A549 (cell line): Measurements from ENCODE around the gene PELI2. TPM values are rescaled to one million over a fixed set of nuclear protein-coding genes. Genes with fewer than 3 reads are reported as not detected.

Experiments used
- ATAC-seq, 2 experiments: fragments of 200-7000 bp in 1 of 2; fragments of >200 bp in 1 of 2; cut with Nextera tagmentation in 1 of 2; cut with Tn5 transposase in 1 of 2; 3 replicates each; pipeline versions ENCODE4 v1.8.0 to v1.9.1; 2018 to 2020; ENCODE audit warnings: mild to moderate bottlenecking in 1 of 2, moderate library complexity in 1 of 2
- CTCF ChIA-PET: fragments of 300-600 bp; sonication (Branson Sonifier 250); formaldehyde crosslinking; extraction: SDS; loops from one replicate; lab custom pipeline; 2021; ENCODE audit warnings: antibody characterized with exemption, inconsistent platforms; lab: Yijun Ruan, JAX
- POLR2A ChIA-PET: fragments of 350-600 bp; formaldehyde crosslinking; extraction: SDS; loops from one replicate; lab custom pipeline; 2021; ENCODE audit warnings: antibody characterized with exemption, inconsistent platforms; lab: Yijun Ruan, JAX
- DNase-seq, 2 experiments: peaks; one replicate each; pipeline versions ENCODE4 v3.0.0 to v3.0.0-alpha.2; 2011 to 2016; ENCODE audit warnings: low read depth in 1 of 2, low spot score in 1 of 2
- FAIRE-seq: peaks from 2 replicates; lab custom pipeline; 2011; peaks lifted over from hg19 to GRCh38; lab: Jason Lieb, UNC
- H3K27ac ChIP-seq, 2 experiments: fragments of >200 bp; sonication (Bioruptor Twin); formaldehyde crosslinking; 3 replicates each; pipeline ENCODE4 v1.5.1; 2016 to 2017
- H3K4me1 ChIP-seq: fragments of >200 bp; sonication (Bioruptor Twin); formaldehyde crosslinking; 3 replicates; pipeline ENCODE4 v1.6.1; 2016
- H3K4me2 ChIP-seq: fragments of >200 bp; sonication (Bioruptor Twin); formaldehyde crosslinking; 3 replicates; pipeline ENCODE4 v1.6.1; 2016
- H3K4me3 ChIP-seq: fragments of >200 bp; sonication (Bioruptor Twin); formaldehyde crosslinking; 3 replicates; pipeline ENCODE4 v1.5.1; 2016
- H3K9me3 ChIP-seq: fragments of >200 bp; sonication (Bioruptor Twin); formaldehyde crosslinking; 3 replicates; pipeline ENCODE4 v1.6.1; 2016
- BHLHE40 ChIP-seq: IDR thresholded peaks from 2 replicates; pipeline ENCODE4 v1.6.1; 2012; ENCODE audit warnings: low read depth, low read length, inconsistent platforms
- CHD2 ChIP-seq: fragments of 150-350 bp; IDR thresholded peaks from 2 replicates; pipeline ENCODE4 v1.6.1; 2014; ENCODE audit warnings: low read length; ENCODE audit not compliant: partially characterized antibody
- CTCF ChIP-seq: fragments of >200 bp; sonication (Bioruptor Twin); formaldehyde crosslinking; IDR thresholded peaks from 3 replicates; pipeline ENCODE4 v1.5.1; 2016
- EHMT2 ChIP-seq: fragments of 200-600 bp; sonication (generic); IDR thresholded peaks from 2 replicates; pipeline ENCODE4 v1.6.1; 2016; ENCODE audit warnings: antibody characterized with exemption, low read depth, mild to moderate bottlenecking, moderate library complexity
- FOSB ChIP-seq: fragments of 250-450 bp; sonication (Bioruptor Pico); IDR thresholded peaks from 2 replicates; pipeline ENCODE4 v1.5.0; 2020; ENCODE audit warnings: mild to moderate bottlenecking, moderate library complexity
- HMGXB4 ChIP-seq: fragments of 250-450 bp; sonication (Bioruptor Pico); IDR thresholded peaks from 2 replicates; pipeline ENCODE4 v1.5.0; 2021; ENCODE audit warnings: mild to moderate bottlenecking, moderate library complexity, borderline replicate concordance
- HOXA7 ChIP-seq: fragments of 250-450 bp; sonication (Bioruptor Pico); IDR thresholded peaks from 2 replicates; pipeline ENCODE4 v1.5.0; 2020; ENCODE audit warnings: mild to moderate bottlenecking, moderate library complexity
- MYC ChIP-seq: IDR thresholded peaks from 2 replicates; pipeline ENCODE4 v1.6.1; 2012; ENCODE audit warnings: mild to moderate bottlenecking, inconsistent platforms, low read length, improper control_type of control experiment, borderline replicate concordance
- POLR2A ChIP-seq: IDR thresholded peaks from 2 replicates; pipeline ENCODE4 v1.6.1; 2012; ENCODE audit warnings: mild to moderate bottlenecking, low read length
- RCOR1 ChIP-seq: fragments of 150-350 bp; IDR thresholded peaks from 2 replicates; pipeline ENCODE4 v1.6.1; 2014; ENCODE audit warnings: antibody characterized with exemption, low read length, low read depth
- USF2 ChIP-seq: fragments of 450-650 bp; IDR thresholded peaks from 2 replicates; pipeline ENCODE4 v1.6.1; 2014; ENCODE audit warnings: antibody characterized with exemption
- ZC3H11A ChIP-seq: fragments of 450-650 bp; IDR thresholded peaks from 2 replicates; pipeline ENCODE4 v1.6.1; 2014; ENCODE audit warnings: antibody characterized with exemption, mild to moderate bottlenecking
- WGBS: methylation state at CpG from one replicate; pipeline ENCODE4 v1.1.6; 2017; ENCODE audit errors: missing lambda C conversion rate; 5-methylcytosine and 5-hydroxymethylcytosine counted together
- polyA plus RNA-seq, 4 experiments: library from polyadenylated mRNA; depleted of rRNA in 3 of 4; stranded (reverse); fragments of >200 nt; fragmentation: RNase III in 1 of 4; extraction: RNeasy Plus Mini Kit Qiagen cat#74134 plus additional on column Dnase treatment in 1 of 4; gene quantifications; 2 replicates in 3 of 4; 3 replicates in 1 of 4; pipeline ENCODE4 v1.2.3, GENCODE V29; 2011 to 2017
- TF ChIP-seq, protein P1 (sequence below): fragments of 200-600 bp; sonication (generic); IDR thresholded peaks from 2 replicates; pipeline ENCODE4 v1.6.1; 2016; ENCODE audit warnings: antibody characterized with exemption, mild to moderate bottlenecking, moderate library complexity

The PELI2 gene
- polyA plus RNA-seq, 2 of the 4 experiments (the other 2 are of a cell fraction) = 0.93 to 7.2 TPM

DNA sequence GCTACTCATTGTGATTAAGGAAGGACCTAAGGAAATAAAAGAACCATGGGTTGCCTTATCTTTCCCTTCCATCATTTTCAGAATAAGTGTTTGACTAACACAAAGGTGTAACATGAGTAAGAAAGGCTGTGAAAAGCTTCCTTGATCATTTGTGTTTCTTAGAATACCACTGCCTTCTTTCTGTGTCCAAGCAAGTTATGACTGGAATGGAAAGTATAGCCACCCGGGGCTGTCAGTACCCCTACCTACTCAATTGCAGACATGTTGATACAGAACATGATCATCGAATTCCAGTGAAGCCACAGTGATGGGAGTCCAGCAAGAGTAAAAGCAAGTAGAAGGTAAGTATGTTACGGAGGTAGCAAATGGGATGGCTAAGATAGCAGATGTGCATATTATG lies 209.8 kb downstream of the PELI2 start:
- 59% methylated on average over 3 of the region's 3 CpGs for WGBS
- no peak for ATAC-seq
- POLR2A ChIA-PET = no interaction called here

More for the DNA sequence above, 209.8 kb downstream of the PELI2 start:
- Histone ChIP-seq H3K27ac (no peak overlapping the region), H3K4me1 (peaks cover under 1% of the 10 kb centered on the region; the same call in 1 of the 3 replicates), H3K4me2 (no peak overlapping the region), H3K9me3 (no peaks in the 10 kb centered on the region), H3K4me3 (no peak overlapping the region)
- CTCF ChIA-PET = interaction anchor here (3.6 kb wide), 1 partner anchor 12 kb away, joined by 14 read pairs; no protein-coding TSS in a partner anchor
- FAIRE-seq (no peak), DNase-seq (no peak)
- TF ChIP-seq POLR2A (no peak), BHLHE40 (no peak), HOXA7 (CRISPR knock-in tag) (no peak), EHMT2 (no peak), RCOR1 (no peak), USF2 (no peak), MYC (no peak), FOSB (CRISPR knock-in tag) (no peak), CHD2 (no peak), CTCF (no peak), HMGXB4 (CRISPR knock-in tag) (no peak), ZC3H11A (no peak)
- TF ChIP-seq, protein P1, sequence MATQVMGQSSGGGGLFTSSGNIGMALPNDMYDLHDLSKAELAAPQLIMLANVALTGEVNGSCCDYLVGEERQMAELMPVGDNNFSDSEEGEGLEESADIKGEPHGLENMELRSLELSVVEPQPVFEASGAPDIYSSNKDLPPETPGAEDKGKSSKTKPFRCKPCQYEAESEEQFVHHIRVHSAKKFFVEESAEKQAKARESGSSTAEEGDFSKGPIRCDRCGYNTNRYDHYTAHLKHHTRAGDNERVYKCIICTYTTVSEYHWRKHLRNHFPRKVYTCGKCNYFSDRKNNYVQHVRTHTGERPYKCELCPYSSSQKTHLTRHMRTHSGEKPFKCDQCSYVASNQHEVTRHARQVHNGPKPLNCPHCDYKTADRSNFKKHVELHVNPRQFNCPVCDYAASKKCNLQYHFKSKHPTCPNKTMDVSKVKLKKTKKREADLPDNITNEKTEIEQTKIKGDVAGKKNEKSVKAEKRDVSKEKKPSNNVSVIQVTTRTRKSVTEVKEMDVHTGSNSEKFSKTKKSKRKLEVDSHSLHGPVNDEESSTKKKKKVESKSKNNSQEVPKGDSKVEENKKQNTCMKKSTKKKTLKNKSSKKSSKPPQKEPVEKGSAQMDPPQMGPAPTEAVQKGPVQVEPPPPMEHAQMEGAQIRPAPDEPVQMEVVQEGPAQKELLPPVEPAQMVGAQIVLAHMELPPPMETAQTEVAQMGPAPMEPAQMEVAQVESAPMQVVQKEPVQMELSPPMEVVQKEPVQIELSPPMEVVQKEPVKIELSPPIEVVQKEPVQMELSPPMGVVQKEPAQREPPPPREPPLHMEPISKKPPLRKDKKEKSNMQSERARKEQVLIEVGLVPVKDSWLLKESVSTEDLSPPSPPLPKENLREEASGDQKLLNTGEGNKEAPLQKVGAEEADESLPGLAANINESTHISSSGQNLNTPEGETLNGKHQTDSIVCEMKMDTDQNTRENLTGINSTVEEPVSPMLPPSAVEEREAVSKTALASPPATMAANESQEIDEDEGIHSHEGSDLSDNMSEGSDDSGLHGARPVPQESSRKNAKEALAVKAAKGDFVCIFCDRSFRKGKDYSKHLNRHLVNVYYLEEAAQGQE = no peak
